ENCODE data around the gene NCKAP5. TPM values are rescaled to one million over a fixed set of nuclear protein-coding genes. Genes with fewer than 3 reads are reported as not detected.

NCKAP5 gene
- total RNA-seq, 2 donors from 2014 or later, result 2.0 to 7.1 TPM

- Histone ChIP-seq H3K27ac (no peak overlapping the region), H3K9me3 (no peaks in the 10 kb centered on the region), H3K36me3 (no peaks in the 10 kb centered on the region), H3K4me1 (replicated peaks) (no peaks in the 10 kb centered on the region), H3K27me3 (replicated peaks; ENCODE audit: insufficient read depth) (no peaks in the 10 kb centered on the region), H3K4me3 (no peak overlapping the region)
- intact Hi-C loops (cut with DNase I), result no loop called here
- TF ChIP-seq POLR2A (IDR thresholded peaks at IDR 0.05) (no peak), POLR2AphosphoS5 (IDR thresholded peaks at IDR 0.05) (no peak)
- TF ChIP-seq, protein P1, sequence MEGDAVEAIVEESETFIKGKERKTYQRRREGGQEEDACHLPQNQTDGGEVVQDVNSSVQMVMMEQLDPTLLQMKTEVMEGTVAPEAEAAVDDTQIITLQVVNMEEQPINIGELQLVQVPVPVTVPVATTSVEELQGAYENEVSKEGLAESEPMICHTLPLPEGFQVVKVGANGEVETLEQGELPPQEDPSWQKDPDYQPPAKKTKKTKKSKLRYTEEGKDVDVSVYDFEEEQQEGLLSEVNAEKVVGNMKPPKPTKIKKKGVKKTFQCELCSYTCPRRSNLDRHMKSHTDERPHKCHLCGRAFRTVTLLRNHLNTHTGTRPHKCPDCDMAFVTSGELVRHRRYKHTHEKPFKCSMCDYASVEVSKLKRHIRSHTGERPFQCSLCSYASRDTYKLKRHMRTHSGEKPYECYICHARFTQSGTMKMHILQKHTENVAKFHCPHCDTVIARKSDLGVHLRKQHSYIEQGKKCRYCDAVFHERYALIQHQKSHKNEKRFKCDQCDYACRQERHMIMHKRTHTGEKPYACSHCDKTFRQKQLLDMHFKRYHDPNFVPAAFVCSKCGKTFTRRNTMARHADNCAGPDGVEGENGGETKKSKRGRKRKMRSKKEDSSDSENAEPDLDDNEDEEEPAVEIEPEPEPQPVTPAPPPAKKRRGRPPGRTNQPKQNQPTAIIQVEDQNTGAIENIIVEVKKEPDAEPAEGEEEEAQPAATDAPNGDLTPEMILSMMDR (IDR thresholded peaks at IDR 0.05), result no peak
- no peak for DNase-seq (ENCODE audit: low spot score)
- 72% methylated on average over 4 of the region's 4 CpGs for WGBS
Observed at GRCh38 chr2:133138693-133139092, 429.6 kb downstream of the NCKAP5 start.

GRCh38 chr2:133135035-133135654 is 433.1 kb downstream of the NCKAP5 start:
- Histone ChIP-seq H3K36me3 (no peaks in the 10 kb centered on the region), H3K4me3 (no peak overlapping the region), H3K4me1 (replicated peaks) (no peaks in the 10 kb centered on the region), H3K27me3 (replicated peaks; ENCODE audit: insufficient read depth) (no peaks in the 10 kb centered on the region), H3K9me3 (no peaks in the 10 kb centered on the region), H3K27ac (no peak overlapping the region)
- DNase-seq (ENCODE audit: low spot score), result no peak
- intact Hi-C loops (cut with DNase I), result no loop called here
- TF ChIP-seq POLR2A (IDR thresholded peaks at IDR 0.05), result no peak
- TF ChIP-seq, protein P1 (IDR thresholded peaks at IDR 0.05), result no peak
- TF ChIP-seq POLR2AphosphoS5 (IDR thresholded peaks at IDR 0.05), result no peak
- 85% methylated on average over 10 of the region's 10 CpGs for WGBS

DNA sequence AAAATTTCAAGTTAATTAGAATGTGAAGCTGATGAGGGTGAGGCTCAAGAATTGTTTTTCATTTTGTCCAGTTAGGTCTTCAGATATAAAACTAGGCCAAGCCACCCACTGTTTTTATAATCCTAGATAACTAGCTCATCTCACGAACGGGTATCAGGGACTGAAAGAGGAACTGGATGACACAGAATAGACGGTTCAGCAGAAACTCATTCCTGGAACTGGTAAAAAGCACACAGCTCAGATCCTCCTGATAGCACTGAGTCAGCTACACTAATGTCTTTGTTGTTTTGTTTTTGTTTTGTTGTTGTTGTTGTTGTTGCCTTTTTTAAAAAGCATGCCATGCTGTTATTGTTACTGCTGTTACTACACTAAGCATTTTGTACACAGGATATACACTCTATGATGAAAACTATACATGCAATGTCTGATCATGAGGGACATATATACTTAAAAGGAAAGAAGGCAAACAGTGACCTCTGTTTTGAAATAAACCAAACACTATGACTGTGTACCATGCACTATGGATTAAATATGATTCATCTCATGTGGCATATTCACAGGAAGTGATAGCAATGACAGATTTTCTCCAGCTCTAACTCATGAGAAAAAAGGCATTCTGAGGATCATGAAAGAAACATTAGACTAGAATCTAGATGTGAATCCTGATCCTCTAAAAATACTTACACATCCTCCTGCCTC is 437.6 kb downstream of the NCKAP5 start:
- no peaks in the 10 kb centered on the region for H3K4me1 ChIP-seq (replicated peaks)
- no peak overlapping the region for H3K27ac ChIP-seq
- intact Hi-C loops (cut with DNase I), result no loop called here
- TF ChIP-seq POLR2A (IDR thresholded peaks at IDR 0.05) (no peak), POLR2AphosphoS5 (IDR thresholded peaks at IDR 0.05) (no peak)
- TF ChIP-seq, protein P1 (IDR thresholded peaks at IDR 0.05), result no peak
- H3K27me3 ChIP-seq (replicated peaks; ENCODE audit: insufficient read depth), result no peaks in the 10 kb centered on the region
- H3K36me3 ChIP-seq, result no peaks in the 10 kb centered on the region
- DNase-seq (ENCODE audit: low spot score), result no peak
- 65% methylated on average over 3 of the region's 3 CpGs for WGBS
- H3K9me3 ChIP-seq, result no peaks in the 10 kb centered on the region
- no peak overlapping the region for H3K4me3 ChIP-seq

DNA sequence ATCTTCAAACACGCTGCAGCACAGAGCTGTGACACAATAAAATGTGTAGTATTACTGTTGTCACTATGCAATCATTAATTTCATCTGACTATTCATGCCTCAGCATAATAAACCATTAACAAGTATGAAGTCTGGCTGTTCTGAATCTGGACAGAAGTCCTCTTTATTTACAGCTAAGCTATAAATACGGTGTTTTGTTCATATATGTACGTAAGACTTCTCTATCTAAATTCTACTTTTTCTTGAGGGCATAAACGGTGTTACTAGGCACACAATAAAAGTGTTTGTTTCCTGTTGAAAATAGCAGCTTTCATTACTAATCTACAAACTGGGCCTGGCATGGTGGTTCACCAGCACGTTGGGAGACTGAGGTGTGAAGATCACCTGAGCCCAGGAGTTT is 443.8 kb downstream of the NCKAP5 start:
- H3K4me1 ChIP-seq (replicated peaks), result no peaks in the 10 kb centered on the region
- H3K4me3 ChIP-seq, result no peak overlapping the region
- H3K27ac ChIP-seq, result no peak overlapping the region
- no peaks in the 10 kb centered on the region for H3K27me3 ChIP-seq (replicated peaks; ENCODE audit: insufficient read depth)
- H3K36me3 ChIP-seq, result no peaks in the 10 kb centered on the region
- 68% methylated on average over 5 of the region's 5 CpGs for WGBS
- intact Hi-C loops (cut with DNase I), result no loop called here
- TF ChIP-seq, protein P1 (IDR thresholded peaks at IDR 0.05), result no peak
- no peaks in the 10 kb centered on the region for H3K9me3 ChIP-seq
- DNase-seq (ENCODE audit: low spot score), result no peak

GRCh38 chr2:133123904-133124303 is 444.4 kb downstream of the NCKAP5 start:
- intact Hi-C loops (cut with DNase I), result no loop called here
- no peak for DNase-seq (ENCODE audit: low spot score)
- Histone ChIP-seq H3K4me3 (no peak overlapping the region), H3K4me1 (replicated peaks) (no peaks in the 10 kb centered on the region), H3K27me3 (replicated peaks; ENCODE audit: insufficient read depth) (no peaks in the 10 kb centered on the region), H3K36me3 (no peaks in the 10 kb centered on the region), H3K9me3 (no peaks in the 10 kb centered on the region), H3K27ac (no peak overlapping the region)
- no peak for TF ChIP-seq POLR2AphosphoS5 (IDR thresholded peaks at IDR 0.05)
- no peak for TF ChIP-seq POLR2A (IDR thresholded peaks at IDR 0.05)
- TF ChIP-seq, protein P1 (IDR thresholded peaks at IDR 0.05), result no peak
- 42% methylated on average over 5 of the region's 5 CpGs for WGBS

Data from prostate gland (tissue), 2 donors.